ENCODE data around the gene DLG2. TPM values are rescaled to one million over a fixed set of nuclear protein-coding genes. Genes with fewer than 3 reads are reported as not detected.

DLG2 gene
- total RNA-seq, 2 experiments from 2014 or later: 2.0 to 2.1 TPM

- no peaks in the 10 kb centered on the region for H3K27me3 Mint-ChIP-seq
- no peak overlapping the region for H3K4me3 Mint-ChIP-seq
- no peak overlapping the region for H3K27ac ChIP-seq (ENCODE audit: low read depth in 1 of 2, low read length in 2 of 2)
- H3K27ac Mint-ChIP-seq: no peak overlapping the region
- H3K36me3 ChIP-seq (ENCODE audit: insufficient read depth, low read length): no peaks in the 10 kb centered on the region
- H3K4me3 ChIP-seq (ENCODE audit: low read length): no peak overlapping the region
- H3K4me1 Mint-ChIP-seq (ENCODE audit: low read depth): no peaks in the 10 kb centered on the region
- DNase-seq (no peak), ATAC-seq (ENCODE audit: poor library complexity) (no peak)
- peaks cover 24% of the 10 kb centered on the region for H3K9me3 Mint-ChIP-seq
- H3K4me1 ChIP-seq (ENCODE audit: insufficient read depth, low read length): no peaks in the 10 kb centered on the region
- intact Hi-C loops (cut with DNase I, micrococcal nuclease): no loop called here
- peaks cover 3 to 7% of the 10 kb centered on the region in 2 experiments for H3K9me3 ChIP-seq (ENCODE audit: control insufficient read depth in 1 of 2, insufficient read depth in 1 of 2, low read length in 2 of 2)
- ChIA-PET CTCF (no interaction called here), POLR2A (no interaction called here)
- no peak for TF ChIP-seq CTCF (IDR thresholded peaks at IDR 0.05)
- H3K36me3 Mint-ChIP-seq (ENCODE audit: low read depth): peaks cover 13% of the 10 kb centered on the region
- H3K27me3 ChIP-seq (ENCODE audit: control insufficient read depth in 1 of 2, insufficient read depth in 2 of 2, low read length in 2 of 2): no peaks in the 10 kb centered on the region
Observed at GRCh38 chr11:85438328-85438727, 188.8 kb downstream of the DLG2 start.

- Mint-ChIP-seq H3K27me3 (no peaks in the 10 kb centered on the region), H3K4me3 (no peak overlapping the region), H3K36me3 (ENCODE audit: low read depth) (peaks cover 43% of the 10 kb centered on the region), H3K27ac (no peak overlapping the region), H3K9me3 (peaks cover 21% of the 10 kb centered on the region), H3K4me1 (ENCODE audit: low read depth) (no peaks in the 10 kb centered on the region)
- Histone ChIP-seq H3K27me3 (ENCODE audit: control insufficient read depth in 1 of 2, insufficient read depth in 2 of 2, low read length in 2 of 2) (no peaks in the 10 kb centered on the region), H3K27ac (ENCODE audit: low read depth in 1 of 2, low read length in 2 of 2) (no peak overlapping the region), H3K4me3 (ENCODE audit: low read length) (no peak overlapping the region), H3K9me3 (ENCODE audit: control insufficient read depth in 1 of 2, insufficient read depth in 1 of 2, low read length in 2 of 2) (peaks cover 7 to 9% of the 10 kb centered on the region in 2 experiments), H3K4me1 (ENCODE audit: insufficient read depth, low read length) (no peaks in the 10 kb centered on the region), H3K36me3 (ENCODE audit: insufficient read depth, low read length) (no peaks in the 10 kb centered on the region)
- TF ChIP-seq CTCF (IDR thresholded peaks at IDR 0.05): no peak
- DNase-seq (no peak), ATAC-seq (ENCODE audit: poor library complexity) (no peak)
- intact Hi-C loops (cut with DNase I, micrococcal nuclease): no loop called here
- POLR2A ChIA-PET: no interaction called here
- CTCF ChIA-PET: no interaction called here
Observed at GRCh38 chr11:85431319-85431718, 195.8 kb downstream of the DLG2 start.

GRCh38 chr11:85423794-85424193 is 203.3 kb downstream of the DLG2 start:
- intact Hi-C loops (cut with DNase I, micrococcal nuclease): no loop called here
- DNase-seq (no peak), ATAC-seq (ENCODE audit: poor library complexity) (no peak)
- no peak overlapping the region for H3K27ac ChIP-seq (ENCODE audit: low read depth in 1 of 2, low read length in 2 of 2)
- Mint-ChIP-seq H3K27ac (no peak overlapping the region), H3K36me3 (ENCODE audit: low read depth) (peaks cover 32% of the 10 kb centered on the region), H3K9me3 (peaks cover 30% of the 10 kb centered on the region), H3K4me1 (ENCODE audit: low read depth) (no peaks in the 10 kb centered on the region), H3K4me3 (no peak overlapping the region), H3K27me3 (no peaks in the 10 kb centered on the region)
- H3K9me3 ChIP-seq (ENCODE audit: control insufficient read depth in 1 of 2, insufficient read depth in 1 of 2, low read length in 2 of 2): peaks cover 28 to 29% of the 10 kb centered on the region in 2 experiments
- ChIA-PET POLR2A (no interaction called here), CTCF (no interaction called here)
- H3K4me1 ChIP-seq (ENCODE audit: insufficient read depth, low read length): no peaks in the 10 kb centered on the region
- no peaks in the 10 kb centered on the region for H3K36me3 ChIP-seq (ENCODE audit: insufficient read depth, low read length)
- H3K27me3 ChIP-seq (ENCODE audit: control insufficient read depth in 1 of 2, insufficient read depth in 2 of 2, low read length in 2 of 2): no peaks in the 10 kb centered on the region
- H3K4me3 ChIP-seq (ENCODE audit: low read length): no peak overlapping the region
- TF ChIP-seq CTCF (IDR thresholded peaks at IDR 0.05): no peak
